NCI-H1930 (cell line): ENCODE measurements around the gene TSHZ2.

Experiments
- DNase-seq, 2 experiments: peaks; one replicate each; lab custom pipeline; 2025; lab: John Stamatoyannopoulos, UW

The TSHZ2 gene

GRCh38 chr20:53201588-53201987, 229.4 kb downstream of the TSHZ2 start:
- no peak for DNase-seq

DNA sequence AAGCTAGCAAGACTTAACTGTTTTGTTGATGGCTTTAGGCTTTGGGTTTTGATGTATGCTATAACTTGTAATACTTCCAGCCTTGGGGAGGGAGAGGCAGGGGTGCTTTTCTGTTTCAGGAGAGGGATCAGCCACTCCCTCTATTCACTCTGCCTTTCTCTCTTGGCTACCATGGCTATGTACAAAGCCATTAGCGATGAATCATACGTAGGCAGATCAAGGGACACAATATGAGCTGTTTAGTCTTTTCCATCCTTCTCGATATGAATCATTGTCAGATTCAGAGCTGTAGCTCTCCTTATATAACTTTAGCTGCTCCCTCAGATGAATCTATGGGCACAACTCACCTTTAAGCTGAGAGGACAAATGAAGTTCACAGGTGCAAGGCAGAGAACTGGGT, 230.6 kb downstream of the TSHZ2 start:
- no peak for DNase-seq

DNA sequence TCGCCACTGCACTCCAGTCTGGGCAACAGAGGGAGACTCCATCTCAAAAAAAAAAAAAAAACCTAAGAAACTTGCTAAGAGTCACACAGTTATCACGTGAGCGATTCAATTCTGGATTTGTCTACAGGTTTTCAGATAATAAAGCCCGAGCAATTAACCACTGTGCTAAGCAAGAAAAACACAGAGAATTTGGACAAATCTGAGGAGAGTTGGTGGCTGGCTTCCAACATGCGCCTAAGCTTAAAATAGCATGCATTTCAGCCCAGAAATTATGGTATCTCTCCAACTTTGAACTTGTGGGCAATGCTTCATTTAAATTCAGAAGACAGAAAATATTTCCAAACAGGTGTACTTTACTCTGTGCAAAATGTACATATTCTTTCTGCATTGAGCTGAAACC, 232.9 kb downstream of the TSHZ2 start:
- no peak for DNase-seq

DNA sequence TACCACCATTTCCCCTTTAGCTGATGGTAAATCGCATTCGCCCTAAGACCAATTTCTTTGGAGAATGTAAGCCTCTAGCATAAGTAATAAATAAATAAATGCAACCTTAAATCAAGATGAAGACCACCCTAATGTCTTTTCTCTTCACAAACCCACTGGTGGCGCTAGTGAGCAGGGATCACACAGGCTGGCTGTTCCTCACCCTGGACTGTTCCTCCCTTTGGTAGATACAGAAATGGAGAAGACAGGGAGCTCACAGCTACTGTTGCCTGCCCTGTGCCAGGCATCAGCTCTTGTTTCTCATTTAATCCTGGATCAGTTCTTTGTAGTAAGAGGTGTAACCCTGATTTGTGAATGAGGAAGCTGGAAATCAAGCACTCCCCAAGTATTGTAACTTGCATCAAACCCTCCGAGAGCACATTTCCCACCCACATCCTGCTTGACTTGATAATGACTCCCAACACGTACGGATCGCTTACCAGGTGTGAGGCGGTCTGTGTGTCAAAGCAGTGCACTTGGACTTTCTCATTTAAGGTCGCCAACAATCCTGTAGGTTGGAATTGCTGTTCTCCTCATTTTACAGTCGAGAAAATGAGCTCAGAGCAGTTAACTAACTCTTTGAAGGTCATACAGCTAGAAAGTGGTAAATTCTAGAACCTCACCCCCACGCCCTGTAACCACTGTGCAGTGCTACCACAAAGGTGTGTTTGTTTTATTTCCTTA, 236.1 kb downstream of the TSHZ2 start:
- no peak for DNase-seq

DNA sequence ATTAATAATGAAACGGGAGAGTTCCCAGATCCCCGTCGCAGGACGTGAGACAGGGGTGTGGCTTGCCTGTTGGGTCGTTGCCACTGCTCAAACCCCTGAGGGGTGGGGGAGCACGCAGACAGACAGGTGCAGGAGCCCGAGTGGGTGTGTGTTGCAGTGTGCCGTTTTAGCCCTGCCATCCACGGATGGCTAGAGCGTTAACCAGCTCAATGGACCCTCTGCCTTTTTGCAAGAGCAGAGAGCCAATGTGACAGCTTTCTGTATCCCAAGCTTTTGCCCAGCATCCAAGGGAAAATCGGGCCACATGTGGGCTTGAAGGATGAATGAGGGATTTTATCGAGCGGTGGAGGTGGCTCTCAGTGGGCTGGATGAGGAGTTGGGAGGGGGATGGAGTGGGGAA, 237.9 kb downstream of the TSHZ2 start:
- no peak for DNase-seq

GRCh38 chr20:53210931-53211330, 238.8 kb downstream of the TSHZ2 start:
- DNase-seq = no peak

- no peak for DNase-seq
Observed at GRCh38 chr20:53212018-53212417, 239.9 kb downstream of the TSHZ2 start.

DNA sequence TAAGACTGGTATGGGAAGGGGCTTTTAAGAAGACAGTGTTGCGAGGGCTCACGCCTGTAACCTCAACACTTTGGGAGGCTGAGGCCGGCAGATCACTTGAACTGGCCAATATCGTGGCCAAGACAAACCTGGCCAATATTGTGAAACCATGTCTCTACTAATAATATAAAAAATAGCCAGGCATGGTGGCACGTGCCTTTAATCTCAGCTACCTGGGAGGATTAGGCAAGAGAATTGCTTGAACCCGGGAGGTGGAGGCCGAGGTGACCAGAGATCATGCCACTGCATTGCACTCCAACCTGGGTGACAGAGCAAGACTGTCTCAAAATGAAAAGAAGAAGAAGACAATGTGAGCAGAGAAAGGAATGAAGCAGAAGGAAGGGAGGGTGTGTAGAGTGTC, 242.2 kb downstream of the TSHZ2 start:
- DNase-seq = no peak

DNA sequence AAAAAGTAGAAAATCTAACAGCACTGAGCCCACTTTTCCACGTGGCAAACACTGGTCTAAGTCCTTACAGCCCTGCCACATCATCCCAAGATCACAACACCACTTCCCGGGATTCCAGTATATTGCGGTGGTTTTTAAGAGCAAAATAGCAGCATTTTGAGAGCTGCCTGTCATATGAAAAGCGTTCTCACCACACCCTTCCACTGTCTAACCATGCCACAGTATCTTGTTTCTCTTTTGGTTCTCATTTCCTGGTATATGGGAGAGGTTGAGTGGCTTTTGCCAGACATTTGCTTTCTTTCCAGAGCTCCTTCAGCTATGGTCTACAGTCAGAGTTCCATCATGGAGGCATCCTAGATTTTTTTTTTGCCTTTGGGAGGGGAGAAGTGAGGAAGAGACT, 243.0 kb downstream of the TSHZ2 start:
- no peak for DNase-seq

GRCh38 chr20:53216478-53216855, 244.3 kb downstream of the TSHZ2 start:
- no peak for DNase-seq

DNA sequence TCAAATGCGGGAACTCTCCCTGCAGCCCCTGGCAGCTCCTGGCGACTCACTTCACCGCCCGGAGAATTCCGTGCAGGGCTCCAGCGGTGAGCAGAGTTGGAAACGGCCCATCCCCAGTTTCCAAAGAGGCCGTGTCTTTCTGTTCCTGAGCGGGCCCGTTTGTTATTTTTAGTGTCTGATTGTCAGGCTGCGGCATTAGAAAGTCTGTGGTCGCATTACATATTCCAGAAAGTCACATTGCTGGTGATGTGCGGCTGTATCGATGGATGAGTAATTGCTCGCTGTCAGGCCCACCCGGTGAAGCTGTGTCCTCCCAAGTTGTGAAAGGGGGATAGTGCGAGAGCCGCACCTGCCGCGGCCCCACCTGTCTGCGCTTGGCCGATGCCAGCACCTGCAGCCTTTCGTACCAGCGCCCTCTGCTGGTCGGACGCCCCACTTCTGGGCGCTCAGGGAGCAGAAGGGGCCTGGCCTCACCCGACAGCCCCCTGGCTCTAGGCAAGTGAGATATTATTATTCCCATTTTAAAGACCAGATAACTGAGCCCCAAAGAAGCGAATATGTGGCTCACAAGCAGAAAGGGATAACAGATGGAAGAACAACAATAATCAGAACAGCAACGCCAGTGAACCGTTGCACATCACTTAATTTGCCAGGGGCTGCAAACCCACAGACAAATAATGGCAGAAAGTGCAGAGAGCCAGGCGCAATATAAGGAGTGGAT, 244.9 kb downstream of the TSHZ2 start:
- peak; percentile 31 to 68 for DNase-seq

GRCh38 chr20:53220482-53221307, 248.5 kb downstream of the TSHZ2 start:
- DNase-seq = no peak

DNA sequence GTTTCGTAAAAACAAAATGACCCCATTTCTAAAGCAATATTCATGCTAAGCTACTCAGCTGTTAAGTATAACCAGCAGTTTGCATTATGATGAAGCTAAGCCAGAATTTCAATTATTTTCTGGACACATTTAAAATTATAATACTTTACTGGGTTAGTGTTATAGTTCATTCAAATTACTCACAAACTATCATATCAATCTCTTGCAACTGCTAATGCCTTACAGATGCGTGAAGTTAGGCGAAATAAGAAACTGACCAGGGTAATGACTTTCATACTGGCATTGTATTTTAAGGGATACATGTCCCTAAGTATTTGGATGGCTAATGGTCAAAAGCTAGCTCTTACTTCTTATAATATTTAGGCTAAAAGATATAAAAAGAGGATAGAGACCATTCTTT, 249.6 kb downstream of the TSHZ2 start:
- DNase-seq = no peak

DNA sequence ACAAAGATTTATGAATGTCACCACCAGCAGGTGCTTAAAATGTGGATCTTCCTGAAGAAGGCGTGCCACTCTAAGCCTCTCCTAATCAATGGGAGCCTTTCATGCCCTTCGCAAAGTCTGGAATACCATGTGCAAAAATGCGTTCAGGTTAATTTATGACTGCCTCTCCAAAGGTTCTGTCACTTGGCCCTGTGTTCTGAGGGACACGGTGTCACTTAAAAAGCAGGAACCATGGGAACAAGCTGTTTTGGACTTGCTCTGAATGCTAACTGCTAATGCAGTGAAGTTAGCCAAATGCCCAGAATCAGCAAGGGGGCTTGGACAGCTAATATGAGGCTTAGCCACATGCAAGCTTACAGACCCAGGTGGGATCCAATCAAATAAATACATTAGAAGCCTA, 250.3 kb downstream of the TSHZ2 start:
- DNase-seq = no peak

DNA sequence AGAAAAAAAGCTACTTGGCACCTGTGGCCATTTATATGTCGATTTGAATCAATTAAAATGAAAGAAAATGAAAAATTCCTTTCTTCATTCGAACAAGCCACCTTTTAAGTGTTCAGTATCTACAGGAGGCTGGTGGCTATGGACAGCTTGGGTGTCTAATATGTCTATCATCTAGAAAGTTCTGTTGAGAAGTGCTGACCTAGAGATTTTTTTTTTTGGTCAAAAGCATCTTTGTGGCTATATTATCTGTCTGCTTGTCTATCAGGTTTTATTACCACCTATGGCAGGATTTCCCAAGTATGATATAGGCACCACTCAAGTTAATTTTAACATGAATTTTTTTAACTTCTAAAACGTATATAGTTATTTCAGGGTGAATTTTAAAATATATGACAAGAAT, 250.8 kb downstream of the TSHZ2 start:
- DNase-seq = no peak

GRCh38 chr20:53223626-53224172, 251.5 kb downstream of the TSHZ2 start:
- no peak for DNase-seq

- DNase-seq = no peak
Observed at GRCh38 chr20:53224851-53225250, 252.7 kb downstream of the TSHZ2 start.

DNA sequence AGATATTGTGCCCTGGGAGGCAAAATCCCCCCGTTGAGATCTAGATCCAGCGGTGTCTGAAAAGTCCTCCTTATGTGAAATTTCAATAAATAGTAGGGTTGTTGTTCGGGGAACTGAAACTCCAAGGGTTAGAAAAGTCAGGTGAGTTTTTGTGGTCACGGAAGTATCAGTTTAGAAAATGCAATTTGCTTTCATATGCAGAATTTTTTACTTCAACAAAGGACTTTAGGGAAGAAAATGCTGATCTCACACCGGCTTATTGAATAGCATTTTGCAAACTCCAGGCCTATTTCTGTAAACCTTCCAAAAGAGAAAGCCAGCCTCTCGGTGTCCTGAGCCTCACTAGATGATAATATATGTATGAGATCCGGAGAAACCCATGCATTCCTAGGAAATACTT, 254.7 kb downstream of the TSHZ2 start:
- DNase-seq = no peak

GRCh38 chr20:53227523-53227922, 255.4 kb downstream of the TSHZ2 start:
- no peak for DNase-seq

DNA sequence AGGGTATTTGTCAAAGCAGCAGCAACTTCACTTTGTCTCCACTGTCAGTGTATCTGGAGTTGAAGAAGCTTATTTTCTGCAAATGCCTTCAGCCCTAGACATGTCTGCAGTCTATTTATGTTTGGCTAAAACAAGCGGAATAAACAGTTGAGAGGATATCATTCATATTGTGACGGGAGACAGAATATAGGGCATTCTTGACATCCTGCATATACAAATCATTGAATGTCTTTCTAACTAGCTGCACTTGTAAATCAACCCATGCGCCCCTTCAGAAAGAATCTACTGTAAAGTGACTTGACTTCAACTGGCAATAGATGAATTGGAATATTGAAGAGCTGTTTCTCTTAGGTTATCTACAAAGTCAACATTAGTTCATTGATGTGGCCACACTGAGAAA, 258.9 kb downstream of the TSHZ2 start:
- DNase-seq = no peak

- no peak for DNase-seq
Observed at GRCh38 chr20:53237461-53237860, 265.3 kb downstream of the TSHZ2 start.

GRCh38 chr20:53238121-53238660, 266.0 kb downstream of the TSHZ2 start:
- no peak for DNase-seq
